ENCODE results near the gene HKDC1. TPM values are rescaled to one million over a fixed set of nuclear protein-coding genes. Genes with fewer than 3 reads are reported as not detected.

Gene HKDC1
- total RNA-seq, 1 donor from 2014 or later = not detected

DNA sequence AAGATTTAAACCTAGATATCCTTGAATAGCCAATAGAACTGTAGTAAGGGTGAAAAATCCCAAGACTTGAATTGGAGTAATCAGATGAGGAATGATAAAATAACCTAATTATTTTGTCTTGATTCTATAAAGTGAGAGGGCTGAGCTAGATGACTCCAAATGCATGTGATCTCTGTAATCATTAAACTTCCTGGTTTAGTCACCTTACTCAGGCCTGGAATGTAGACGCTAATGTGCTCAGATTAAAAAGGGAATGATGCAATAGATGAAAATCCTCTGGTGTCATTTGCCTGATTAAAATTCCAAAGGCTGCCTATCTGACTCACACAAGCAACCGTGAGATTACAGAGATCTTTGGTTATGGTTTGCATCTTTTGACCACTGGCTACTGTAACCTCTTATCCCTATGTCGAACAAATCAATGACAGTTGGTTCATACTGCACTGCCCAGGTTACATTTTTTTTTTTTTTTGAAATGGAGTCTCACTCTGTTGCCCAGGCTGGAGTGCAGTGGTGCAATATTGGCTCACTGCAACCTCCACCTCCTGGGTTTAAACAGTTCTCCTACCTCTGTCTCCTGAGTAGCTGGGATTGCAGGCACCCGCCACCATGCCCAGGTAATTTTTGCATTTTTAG is 2.9 kb upstream of the HKDC1 start:
- Histone ChIP-seq H3K4me3 (no peak overlapping the region), H3K27ac (no peak overlapping the region), H3K27me3 (no peaks in the 10 kb centered on the region), H3K36me3 (no peaks in the 10 kb centered on the region), H3K9me3 (no peaks in the 10 kb centered on the region), H3K4me1 (no peaks in the 10 kb centered on the region)
- no peak for DNase-seq (ENCODE audit: low spot score in 2 of 2)
- TF ChIP-seq, protein P1, sequence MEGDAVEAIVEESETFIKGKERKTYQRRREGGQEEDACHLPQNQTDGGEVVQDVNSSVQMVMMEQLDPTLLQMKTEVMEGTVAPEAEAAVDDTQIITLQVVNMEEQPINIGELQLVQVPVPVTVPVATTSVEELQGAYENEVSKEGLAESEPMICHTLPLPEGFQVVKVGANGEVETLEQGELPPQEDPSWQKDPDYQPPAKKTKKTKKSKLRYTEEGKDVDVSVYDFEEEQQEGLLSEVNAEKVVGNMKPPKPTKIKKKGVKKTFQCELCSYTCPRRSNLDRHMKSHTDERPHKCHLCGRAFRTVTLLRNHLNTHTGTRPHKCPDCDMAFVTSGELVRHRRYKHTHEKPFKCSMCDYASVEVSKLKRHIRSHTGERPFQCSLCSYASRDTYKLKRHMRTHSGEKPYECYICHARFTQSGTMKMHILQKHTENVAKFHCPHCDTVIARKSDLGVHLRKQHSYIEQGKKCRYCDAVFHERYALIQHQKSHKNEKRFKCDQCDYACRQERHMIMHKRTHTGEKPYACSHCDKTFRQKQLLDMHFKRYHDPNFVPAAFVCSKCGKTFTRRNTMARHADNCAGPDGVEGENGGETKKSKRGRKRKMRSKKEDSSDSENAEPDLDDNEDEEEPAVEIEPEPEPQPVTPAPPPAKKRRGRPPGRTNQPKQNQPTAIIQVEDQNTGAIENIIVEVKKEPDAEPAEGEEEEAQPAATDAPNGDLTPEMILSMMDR (IDR thresholded peaks at IDR 0.05) = no peak
- intact Hi-C loops (cut with DNase I) = no loop called here

DNA sequence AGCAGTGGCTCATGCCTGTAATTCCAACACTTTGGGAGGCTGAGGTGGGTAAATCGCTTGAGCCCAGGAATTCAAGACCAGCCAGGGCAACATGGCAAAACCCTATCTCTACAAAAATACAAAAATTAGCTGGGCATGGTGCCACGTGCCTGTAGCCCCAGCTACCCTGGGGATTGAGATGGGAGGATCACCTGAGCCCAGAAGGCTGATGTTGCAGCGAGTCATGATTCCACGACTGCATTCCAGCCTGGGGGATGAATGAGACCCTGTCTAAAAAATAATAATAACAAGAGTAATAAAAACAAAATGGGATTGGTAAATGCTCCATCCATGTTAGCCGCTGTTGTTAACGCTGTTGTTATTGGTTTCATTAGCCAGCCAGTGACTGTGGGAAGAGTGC is 1.3 kb upstream of the HKDC1 start:
- no peak overlapping the region for H3K27ac ChIP-seq
- TF ChIP-seq, protein P1 (IDR thresholded peaks at IDR 0.05) = no peak

DNA sequence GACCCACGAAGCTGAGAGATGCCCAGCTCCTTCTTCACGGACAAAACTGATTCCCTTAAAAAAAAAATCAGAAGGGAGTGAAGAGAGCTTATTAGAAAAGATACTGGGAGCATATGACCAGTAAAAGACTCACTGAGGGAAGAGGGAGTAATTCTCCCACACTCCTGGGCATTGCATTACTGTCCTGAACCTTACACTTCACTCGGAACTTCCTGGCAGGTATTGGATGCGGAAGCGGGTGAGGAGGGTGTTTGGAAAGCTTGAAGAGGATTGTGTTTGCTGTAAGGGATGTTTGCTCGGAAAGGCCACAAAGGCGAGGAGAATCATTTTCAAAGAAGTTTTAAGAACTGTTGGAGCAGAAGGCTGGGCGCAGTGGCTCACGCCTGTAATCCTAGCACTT is 375 bp downstream of the HKDC1 start:
- no peaks in the 10 kb centered on the region for H3K9me3 ChIP-seq
- intact Hi-C loops (cut with DNase I) = no loop called here

More for the DNA sequence above, 1.3 kb upstream of the HKDC1 start:
- Histone ChIP-seq H3K9me3 (no peaks in the 10 kb centered on the region), H3K4me1 (no peaks in the 10 kb centered on the region), H3K4me3 (no peak overlapping the region), H3K36me3 (no peaks in the 10 kb centered on the region), H3K27me3 (no peaks in the 10 kb centered on the region)
- DNase-seq (ENCODE audit: low spot score in 2 of 2) = no peak
- intact Hi-C loops (cut with DNase I) = no loop called here

DNA sequence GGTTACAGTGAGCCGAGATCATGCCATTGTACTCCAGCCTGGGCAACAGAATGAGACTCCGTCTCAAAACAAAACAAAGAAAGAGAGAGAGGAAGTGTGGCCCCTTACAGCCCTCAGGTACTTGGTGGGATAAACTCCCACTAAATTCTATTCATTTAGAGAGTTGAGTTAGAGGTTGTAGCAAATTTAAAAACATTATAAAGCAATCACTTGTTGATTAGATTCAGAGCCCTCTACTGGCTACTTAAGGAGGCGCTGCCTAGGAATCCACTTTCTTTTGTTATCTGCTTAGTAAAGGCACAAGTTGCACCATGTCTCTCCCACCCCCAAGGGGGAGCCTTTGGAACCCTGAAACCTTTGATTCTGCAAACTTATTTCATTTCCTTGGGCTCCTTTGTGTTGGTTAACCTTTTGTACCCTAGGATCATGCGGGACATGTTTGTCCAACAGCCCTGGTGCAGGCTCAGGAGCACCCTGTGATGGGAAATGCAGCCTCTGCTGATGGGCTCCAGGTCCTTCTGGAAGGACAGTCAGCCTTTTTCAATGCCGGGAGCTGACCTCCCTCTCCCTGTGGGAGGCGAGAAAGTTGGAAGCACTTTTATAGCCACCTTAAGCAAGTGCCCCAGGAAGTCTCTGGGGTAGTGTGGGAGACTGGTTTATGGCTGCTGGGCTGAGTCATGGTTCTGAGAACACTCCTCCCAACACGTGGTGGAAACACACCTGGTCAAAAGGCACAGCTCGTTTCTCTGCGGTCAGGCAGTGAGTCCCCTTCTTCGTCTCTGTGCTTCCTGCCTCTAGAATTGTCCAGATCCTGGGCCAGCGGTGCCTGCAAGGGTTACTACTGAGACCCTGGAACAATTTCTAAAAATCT is 2.3 kb downstream of the HKDC1 start:
- TF ChIP-seq, protein P1 (IDR thresholded peaks at IDR 0.05) = peak in 2 of 3 experiments; percentile 46 to 47
- intact Hi-C loops (cut with DNase I) = no loop called here
- Histone ChIP-seq H3K27me3 (no peaks in the 10 kb centered on the region), H3K9me3 (no peaks in the 10 kb centered on the region), H3K36me3 (no peaks in the 10 kb centered on the region), H3K4me1 (no peaks in the 10 kb centered on the region), H3K4me3 (no peak overlapping the region), H3K27ac (no peak overlapping the region)
- DNase-seq (ENCODE audit: low spot score in 2 of 2) = no peak

More for the DNA sequence above, 375 bp downstream of the HKDC1 start:
- H3K4me3 ChIP-seq = no peak overlapping the region
- H3K36me3 ChIP-seq = no peaks in the 10 kb centered on the region
- TF ChIP-seq, protein P1 (IDR thresholded peaks at IDR 0.05) = no peak
- no peak overlapping the region for H3K27ac ChIP-seq
- DNase-seq (ENCODE audit: low spot score in 2 of 2) = no peak
- no peaks in the 10 kb centered on the region for H3K4me1 ChIP-seq
- no peaks in the 10 kb centered on the region for H3K27me3 ChIP-seq

DNA sequence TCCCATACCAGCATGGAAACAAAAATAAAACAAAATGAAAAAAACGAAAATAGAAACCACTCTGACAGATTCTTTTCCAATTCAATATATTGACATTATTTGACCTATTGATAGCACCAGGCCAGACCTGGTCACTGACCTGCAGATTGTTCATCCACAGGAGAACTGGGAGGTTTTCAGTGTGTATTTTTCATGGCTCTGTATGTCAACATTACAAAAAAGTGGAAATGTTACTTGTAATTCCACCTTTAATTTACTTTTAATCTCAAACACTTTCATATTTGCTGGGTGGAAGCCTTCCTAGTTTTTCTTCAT is 2.9 kb downstream of the HKDC1 start:
- Histone ChIP-seq H3K27ac (no peak overlapping the region), H3K4me3 (no peak overlapping the region), H3K4me1 (no peaks in the 10 kb centered on the region), H3K9me3 (no peaks in the 10 kb centered on the region), H3K27me3 (no peaks in the 10 kb centered on the region), H3K36me3 (no peaks in the 10 kb centered on the region)
- TF ChIP-seq, protein P1 (IDR thresholded peaks at IDR 0.05) = no peak
- intact Hi-C loops (cut with DNase I) = no loop called here
- DNase-seq (ENCODE audit: low spot score in 2 of 2) = no peak

Measured in ascending aorta (tissue), 2 donors.